Keratinocyte (primary cell): ENCODE measurements around the gene ESRP2. TPM values are rescaled to one million over a fixed set of nuclear protein-coding genes. Genes with fewer than 3 reads are reported as not detected.

Experiments
- DNase-seq: peaks from one replicate; pipeline ENCODE4 v3.0.0-alpha.2; 2011; ENCODE audit warnings: low read depth, missing footprints, low spot score
- FAIRE-seq: peaks from 2 replicates; lab custom pipeline; 2011; peaks lifted over from hg19 to GRCh38; lab: Jason Lieb, UNC
- H2AFZ ChIP-seq: 2 replicates; pipeline ENCODE4 v1.6.0; 2012; ENCODE audit warnings: low read length, control low read depth, inconsistent platforms; ENCODE audit not compliant: control insufficient read depth
- H3K27ac ChIP-seq: 2 replicates; pipeline ENCODE4 v1.5.1; 2011; ENCODE audit warnings: low read length; ENCODE audit not compliant: control insufficient read depth, insufficient read depth
- H3K27me3 ChIP-seq: 3 replicates; pipeline ENCODE4 v1.6.0; 2011; ENCODE audit warnings: low read length; ENCODE audit not compliant: control insufficient read depth, insufficient read depth; ENCODE audit errors: extremely low read depth
- H3K36me3 ChIP-seq, 2 experiments: 2 replicates in 1 of 2; 3 replicates in 1 of 2; pipeline ENCODE4 v1.5.1; 2011; ENCODE audit warnings: low read length in 2 of 2, mild to moderate bottlenecking in 1 of 2; ENCODE audit not compliant: control insufficient read depth in 2 of 2, insufficient read depth in 2 of 2; ENCODE audit errors: extremely low read depth in 1 of 2
- H3K4me1 ChIP-seq: 3 replicates; pipeline ENCODE4 v1.5.1; 2011; ENCODE audit warnings: low read length; ENCODE audit not compliant: control insufficient read depth, insufficient read depth; ENCODE audit errors: extremely low read depth
- H3K4me2 ChIP-seq: 3 replicates; pipeline ENCODE4 v1.6.0; 2011; ENCODE audit warnings: low read depth, low read length; ENCODE audit not compliant: control insufficient read depth, insufficient read depth; ENCODE audit errors: extremely low read depth
- H3K4me3 ChIP-seq, 3 experiments: fragments of 200-600 bp in 1 of 3; sonication (generic) in 1 of 3; 2 replicates in 2 of 3; 3 replicates in 1 of 3; pipeline ENCODE4 v1.5.1; 2011 to 2016; ENCODE audit warnings: low read length in 3 of 3, mild to moderate bottlenecking in 3 of 3, control low read depth in 2 of 3, inconsistent platforms in 1 of 3, low read depth in 1 of 3, mixed read lengths in 1 of 3, mixed run types in 1 of 3, moderate library complexity in 1 of 3; ENCODE audit not compliant: control insufficient read depth in 2 of 3, insufficient read depth in 2 of 3; ENCODE audit errors: extremely low read depth in 1 of 3
- H3K79me2 ChIP-seq: 2 replicates; pipeline ENCODE4 v1.6.0; 2012; ENCODE audit warnings: low read length; ENCODE audit not compliant: control insufficient read depth, insufficient read depth
- H3K9ac ChIP-seq: 3 replicates; pipeline ENCODE4 v1.6.0; 2011; ENCODE audit warnings: low read length; ENCODE audit not compliant: control insufficient read depth, insufficient read depth; ENCODE audit errors: extremely low read depth
- H3K9me1 ChIP-seq: 3 replicates; pipeline ENCODE4 v1.6.0; 2011; ENCODE audit warnings: low read length; ENCODE audit not compliant: control insufficient read depth, insufficient read depth; ENCODE audit errors: extremely low read depth
- H3K9me3 ChIP-seq: 2 replicates; pipeline ENCODE4 v1.5.1; 2012; ENCODE audit warnings: low read depth, low read length; ENCODE audit not compliant: control insufficient read depth
- H4K20me1 ChIP-seq: 3 replicates; pipeline ENCODE4 v1.6.0; 2011; ENCODE audit warnings: low read length; ENCODE audit not compliant: control insufficient read depth, insufficient read depth; ENCODE audit errors: extremely low read depth
- CTCF ChIP-seq, 3 experiments: IDR thresholded peaks in 1 of 3; conservative IDR thresholded peaks in 1 of 3; optimal IDR thresholded peaks in 1 of 3; 2 replicates in 2 of 3; 3 replicates in 1 of 3; pipeline versions ENCODE3 to v1.5.1; 2011; ENCODE audit warnings: low read length in 3 of 3, mild to moderate bottlenecking in 3 of 3, moderate library complexity in 2 of 3, control low read depth in 1 of 3, inconsistent platforms in 1 of 3; ENCODE audit not compliant: insufficient read depth in 2 of 3; ENCODE audit errors: extremely low read depth in 1 of 3
- EZH2 ChIP-seq: IDR thresholded peaks from one replicate; pipeline ENCODE4 v1.6.1; 2012; ENCODE audit warnings: inconsistent platforms, mild to moderate bottlenecking, low read length, moderate library complexity
- dilution Hi-C: fragments of 300-500 bp; cut with MboI; formaldehyde crosslinking; loops from one replicate; pipeline ENCODE4 v1.7.0; 2020; ENCODE audit warnings: low sequenced_read_pairs; ENCODE audit not compliant: extremely low pct_ligation_motif_present
- polyA plus RNA-seq, 5 experiments: library from polyadenylated mRNA; depleted of rRNA in 3 of 5; stranded (reverse) in 3 of 5; stranded (forward) in 1 of 5; unstranded in 1 of 5; fragments of >200 nt; gene quantifications; 1 replicate in 1 of 5; 2 replicates in 3 of 5; 3 replicates in 1 of 5; pipeline versions ENCODE4 v1.2.1 to v1.2.3, GENCODE V29; 2011 to 2012; ENCODE audit warnings: missing spikeins in 2 of 5, low read depth in 1 of 5, low replicate concordance in 1 of 5

ESRP2 gene
- polyA plus RNA-seq, 1 donor (not counting 4 experiments of a cell fraction or from before 2014, with no cell fraction given): 39.2 TPM

- no peaks in the 10 kb centered on the region for H3K9me1 ChIP-seq
- H3K4me3 ChIP-seq: no peak overlapping the region
- no peaks in the 10 kb centered on the region for H3K79me2 ChIP-seq
- FAIRE-seq (no peak), DNase-seq (no peak)
- H3K36me3 ChIP-seq: no peaks in the 10 kb centered on the region
- TF ChIP-seq EZH2: no peak
- no peak for TF ChIP-seq CTCF (optimal IDR thresholded peaks at IDR 0.05 in 1 of 3, IDR thresholded peaks at IDR 0.05 in 1 of 3, conservative IDR thresholded peaks at IDR 0.05 in 1 of 3; ENCODE audit: extremely low read depth in 1 of 3, insufficient read depth in 2 of 3, low read length in 3 of 3)
- H4K20me1 ChIP-seq: no peaks in the 10 kb centered on the region
- no peak overlapping the region for H3K9ac ChIP-seq
- no peaks in the 10 kb centered on the region for H3K27me3 ChIP-seq
- H3K27ac ChIP-seq: no peak overlapping the region
- dilution Hi-C loops: no loop called here
- no peaks in the 10 kb centered on the region for H3K4me1 ChIP-seq
- H3K9me3 ChIP-seq: no peaks in the 10 kb centered on the region
- H2AFZ ChIP-seq: no peak overlapping the region
- no peak overlapping the region for H3K4me2 ChIP-seq
Observed at GRCh38 chr16:68215302-68215701, 20.6 kb downstream of the ESRP2 start.

GRCh38 chr16:68214726-68215125 is 21.2 kb downstream of the ESRP2 start:
- H2AFZ ChIP-seq: no peak overlapping the region
- no peak overlapping the region for H3K4me2 ChIP-seq
- H3K27ac ChIP-seq: no peak overlapping the region
- dilution Hi-C loops: no loop called here
- no peak for FAIRE-seq
- H3K9ac ChIP-seq: no peak overlapping the region
- no peaks in the 10 kb centered on the region for H3K4me1 ChIP-seq
- no peak overlapping the region for H3K4me3 ChIP-seq
- no peaks in the 10 kb centered on the region for H3K36me3 ChIP-seq
- no peak for DNase-seq
- TF ChIP-seq EZH2 (no peak), CTCF (optimal IDR thresholded peaks at IDR 0.05 in 1 of 3, IDR thresholded peaks at IDR 0.05 in 1 of 3, conservative IDR thresholded peaks at IDR 0.05 in 1 of 3; ENCODE audit: extremely low read depth in 1 of 3, insufficient read depth in 2 of 3, low read length in 3 of 3) (no peak)
- H3K9me3 ChIP-seq: no peaks in the 10 kb centered on the region
- no peaks in the 10 kb centered on the region for H3K79me2 ChIP-seq
- no peaks in the 10 kb centered on the region for H3K27me3 ChIP-seq
- no peaks in the 10 kb centered on the region for H3K9me1 ChIP-seq
- no peaks in the 10 kb centered on the region for H4K20me1 ChIP-seq
